Stimulated activated CD8-positive, alpha-beta memory T cell treated with anti-CD3 and anti-CD28 coated beads, Interleukin-7, amount 100 ng/mL, for 24 hours (primary cell): ENCODE measurements around the gene CD14.
"Not testable (repeated sequence)": the region's sequence is repeated elsewhere in the genome, so short reads cannot be mapped to it uniquely, and the experiment has no call there.

Experiments used
- DNase-seq: peaks from one replicate; pipeline ENCODE4 v3.0.0-alpha.2; 2020; ENCODE audit warnings: low read depth

The CD14 gene

DNA sequence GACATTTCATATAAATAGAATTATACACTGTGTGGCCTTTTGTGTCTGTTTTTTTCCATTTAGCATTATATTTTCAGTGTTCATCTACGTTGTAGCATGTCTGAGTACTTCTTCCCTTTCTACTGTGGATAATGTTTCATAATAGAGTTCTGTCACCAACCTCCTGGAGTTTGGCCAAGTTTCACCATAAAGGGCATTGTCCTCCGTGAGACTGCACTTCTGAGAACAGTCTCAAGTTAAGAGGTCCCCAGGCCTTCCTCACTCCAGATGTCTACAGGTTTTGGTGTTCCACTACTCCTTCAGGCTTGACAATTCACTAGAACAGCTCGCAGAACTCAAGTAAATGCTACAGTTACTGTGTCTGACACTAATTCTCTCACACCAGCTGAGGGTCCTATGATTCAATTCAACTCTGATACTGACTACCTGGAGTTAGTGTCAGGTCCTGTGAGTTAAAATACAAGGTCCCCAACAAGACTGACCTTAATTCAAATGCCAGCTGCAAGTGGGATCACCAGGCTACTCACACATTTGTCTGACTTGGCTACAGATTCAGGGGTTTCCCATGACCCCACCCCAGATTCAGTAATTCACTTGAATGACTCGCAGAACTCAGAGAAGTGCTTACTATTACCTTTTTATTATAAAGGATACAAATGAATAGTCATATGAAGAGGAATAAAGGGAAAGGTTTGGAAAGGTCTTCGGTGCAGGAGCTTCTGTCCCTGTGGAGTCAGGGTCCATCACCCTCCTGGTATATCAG lies 37.3 kb downstream of the CD14 start:
- DNase-seq, result no peak

DNA sequence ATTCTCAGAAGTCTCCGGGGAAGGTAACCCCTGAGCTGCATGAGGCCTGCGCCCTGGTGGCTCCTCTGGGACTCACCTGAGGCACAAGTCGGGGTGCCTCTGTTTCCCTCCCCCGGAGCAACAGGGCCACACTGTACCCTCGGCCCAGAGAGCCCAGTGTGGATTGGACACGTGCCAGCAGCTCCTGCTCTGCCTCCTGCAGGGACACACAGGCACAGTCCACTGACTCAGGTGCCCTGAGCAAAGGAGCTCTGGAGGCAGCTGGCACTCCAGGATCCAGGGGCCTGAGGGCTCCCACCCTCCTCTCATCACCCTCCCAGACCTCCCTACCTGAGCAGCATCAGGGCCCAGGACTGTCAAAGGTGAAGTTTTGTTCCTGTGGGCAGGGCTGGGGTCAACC lies 38.8 kb downstream of the CD14 start:
- no peak for DNase-seq

DNA sequence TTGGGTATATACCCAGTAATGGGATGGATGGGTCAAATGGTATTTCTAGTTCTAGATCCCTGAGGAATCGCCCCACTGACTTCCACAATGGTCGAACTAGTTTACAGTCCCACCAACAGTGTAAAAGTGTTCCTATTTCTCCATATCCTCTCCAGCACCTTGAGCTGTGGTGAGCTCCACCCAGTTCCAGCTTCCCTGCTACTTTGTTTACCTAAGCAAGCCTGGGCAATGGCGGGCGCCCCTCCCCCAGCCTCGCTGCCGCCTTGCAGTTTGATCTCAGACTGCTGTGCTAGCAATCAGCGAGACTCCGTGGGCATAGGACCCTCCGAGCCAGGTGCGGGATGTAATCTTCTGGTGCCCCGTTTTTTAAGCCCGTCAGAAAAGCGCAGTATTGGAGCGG lies 39.9 kb downstream of the CD14 start:
- not testable (repeated sequence) for DNase-seq

DNA sequence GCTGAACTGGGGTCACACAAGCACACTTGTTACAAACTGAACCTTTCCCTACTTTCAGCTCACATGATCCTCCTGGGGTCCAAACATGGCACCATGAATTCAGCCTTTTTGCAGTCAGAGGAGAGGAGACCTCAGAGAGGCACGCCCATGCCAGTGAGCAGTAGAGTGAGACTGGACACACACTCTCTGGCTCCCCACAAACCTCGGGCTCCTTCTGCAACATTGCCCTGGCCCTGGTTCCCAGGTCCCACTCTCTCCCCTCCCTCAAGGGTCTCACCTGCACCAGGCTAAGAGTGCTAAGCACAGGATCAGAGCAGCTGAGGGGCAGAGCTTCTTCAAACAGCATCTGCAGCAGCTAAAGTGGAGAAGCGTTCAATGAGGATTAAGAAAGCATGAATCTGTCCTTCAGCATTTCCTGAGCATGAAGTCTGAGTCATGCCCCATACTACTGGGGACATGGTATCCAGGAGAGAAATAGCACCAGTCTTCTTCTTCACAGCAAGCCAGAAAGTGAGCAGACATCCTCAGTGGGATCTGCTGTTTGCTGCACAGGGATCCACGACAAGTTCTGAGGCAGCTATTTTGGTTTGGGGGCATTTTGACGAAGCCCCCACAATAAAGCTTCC lies 41.1 kb downstream of the CD14 start:
- no peak for DNase-seq

DNA sequence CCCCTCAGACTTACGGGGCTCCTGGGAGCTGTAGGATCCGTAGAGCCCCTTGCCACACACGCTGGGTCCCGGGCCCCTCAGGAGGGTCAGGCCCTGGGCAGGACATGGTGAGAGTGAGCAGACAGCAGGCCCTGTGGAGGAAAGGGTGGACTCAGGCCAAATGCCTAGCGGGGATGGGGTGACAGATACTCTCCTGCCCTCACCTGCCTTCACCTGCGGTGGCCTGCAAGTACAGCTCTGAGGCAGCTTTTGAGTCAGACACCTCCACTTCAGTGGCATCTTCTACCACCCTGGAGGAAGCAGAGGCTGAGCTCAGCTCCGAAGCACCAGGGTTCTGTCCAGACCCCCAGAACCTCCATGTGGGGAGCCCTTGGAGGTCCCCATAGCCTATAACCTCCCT lies 42.1 kb downstream of the CD14 start:
- DNase-seq, result no peak

DNA sequence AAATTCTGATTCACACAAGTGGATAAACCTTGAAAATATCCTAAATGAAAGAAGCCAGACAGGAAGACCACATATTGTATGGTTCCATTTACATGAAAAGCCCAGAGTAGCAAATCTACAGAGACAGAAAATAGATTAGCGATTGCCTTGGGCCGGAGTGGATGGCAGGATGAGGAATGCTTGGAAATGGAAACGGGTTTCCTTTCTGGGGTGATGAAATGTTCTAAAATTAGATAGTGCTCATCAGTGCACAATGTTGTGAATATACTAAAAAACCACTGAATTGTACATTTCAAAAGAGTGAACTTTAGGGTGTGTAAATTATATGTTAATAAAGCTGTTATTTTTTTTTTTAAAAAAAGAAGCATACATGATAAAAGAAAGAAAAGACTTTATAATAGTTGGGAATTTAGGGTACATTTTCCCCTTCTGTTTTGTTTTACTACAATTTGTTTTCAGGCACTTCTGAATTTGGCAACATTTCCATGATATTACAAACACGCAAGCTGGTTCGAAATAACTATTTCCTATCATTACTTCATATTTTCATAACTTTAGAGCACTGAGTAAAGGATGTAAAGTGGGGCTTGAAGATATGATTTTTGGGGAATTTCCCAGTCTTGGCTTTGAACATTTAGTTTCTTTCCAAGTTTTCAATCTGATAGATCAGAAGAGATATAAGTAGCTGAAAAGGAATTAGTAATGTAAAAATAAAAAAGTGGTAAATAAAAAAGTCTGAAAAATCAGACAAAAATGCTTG lies 44.5 kb downstream of the CD14 start:
- no peak for DNase-seq

DNA sequence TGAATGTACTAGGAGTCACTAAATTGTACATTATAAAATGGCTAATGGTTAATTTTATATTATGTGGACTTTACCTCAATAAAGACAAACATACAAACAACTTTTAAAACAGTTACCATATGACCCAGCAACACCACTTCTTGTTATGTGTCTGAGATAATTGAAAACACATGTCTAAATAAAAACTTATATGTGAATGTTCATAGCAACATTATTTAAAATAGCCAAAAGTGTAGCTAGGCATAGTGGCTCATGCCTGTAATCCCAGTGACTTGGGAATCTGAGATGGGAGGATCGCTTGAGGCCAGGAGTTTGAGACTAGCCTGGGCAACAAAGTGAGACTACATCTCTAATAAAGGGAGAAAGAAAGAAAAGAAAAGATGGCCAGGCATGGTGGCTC lies 45.5 kb downstream of the CD14 start:
- no peak for DNase-seq
